ENCODE measurements around the gene BACH1. TPM values are rescaled to one million over a fixed set of nuclear protein-coding genes. Genes with fewer than 3 reads are reported as not detected.

Gene BACH1
- total and polyA plus RNA-seq, 7 donors, result 9.8 to 115 (median 48.3) TPM

- intact Hi-C loops (cut with DNase I), result no loop called here
- WGBS, 3 donors, result 92 to 94% (median 92%) methylated on average over 7 of the region's 7 CpGs
- TF ChIP-seq, protein P1, sequence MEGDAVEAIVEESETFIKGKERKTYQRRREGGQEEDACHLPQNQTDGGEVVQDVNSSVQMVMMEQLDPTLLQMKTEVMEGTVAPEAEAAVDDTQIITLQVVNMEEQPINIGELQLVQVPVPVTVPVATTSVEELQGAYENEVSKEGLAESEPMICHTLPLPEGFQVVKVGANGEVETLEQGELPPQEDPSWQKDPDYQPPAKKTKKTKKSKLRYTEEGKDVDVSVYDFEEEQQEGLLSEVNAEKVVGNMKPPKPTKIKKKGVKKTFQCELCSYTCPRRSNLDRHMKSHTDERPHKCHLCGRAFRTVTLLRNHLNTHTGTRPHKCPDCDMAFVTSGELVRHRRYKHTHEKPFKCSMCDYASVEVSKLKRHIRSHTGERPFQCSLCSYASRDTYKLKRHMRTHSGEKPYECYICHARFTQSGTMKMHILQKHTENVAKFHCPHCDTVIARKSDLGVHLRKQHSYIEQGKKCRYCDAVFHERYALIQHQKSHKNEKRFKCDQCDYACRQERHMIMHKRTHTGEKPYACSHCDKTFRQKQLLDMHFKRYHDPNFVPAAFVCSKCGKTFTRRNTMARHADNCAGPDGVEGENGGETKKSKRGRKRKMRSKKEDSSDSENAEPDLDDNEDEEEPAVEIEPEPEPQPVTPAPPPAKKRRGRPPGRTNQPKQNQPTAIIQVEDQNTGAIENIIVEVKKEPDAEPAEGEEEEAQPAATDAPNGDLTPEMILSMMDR (IDR thresholded peaks at IDR 0.05), result no peak
- no peak for DNase-seq
- no peak for ATAC-seq
- H3K4me1 ChIP-seq, result no peaks in the 10 kb centered on the region
- no peaks in the 10 kb centered on the region for H3K36me3 ChIP-seq (ENCODE audit: insufficient read depth in 1 of 2, low read depth in 1 of 2)
- no peak overlapping the region for H3K4me3 ChIP-seq
- no peaks in the 10 kb centered on the region for H3K9me3 ChIP-seq
- no peaks in the 10 kb centered on the region for H3K27me3 ChIP-seq (ENCODE audit: insufficient read depth in 3 of 3, low read length in 2 of 3)
- no peak overlapping the region for H3K27ac ChIP-seq
Measured at GRCh38 chr21:29261555-29262540, 36.9 kb upstream of the BACH1 start.

GRCh38 chr21:29264721-29265120, 34.0 kb upstream of the BACH1 start:
- Histone ChIP-seq H3K9me3 (no peaks in the 10 kb centered on the region), H3K4me3 (no peak overlapping the region), H3K4me1 (no peaks in the 10 kb centered on the region), H3K36me3 (ENCODE audit: insufficient read depth in 1 of 2, low read depth in 1 of 2) (no peaks in the 10 kb centered on the region), H3K27ac (no peak overlapping the region), H3K27me3 (ENCODE audit: insufficient read depth in 3 of 3, low read length in 2 of 3) (no peaks in the 10 kb centered on the region)
- ATAC-seq, result no peak
- TF ChIP-seq, protein P1 (IDR thresholded peaks at IDR 0.05), result no peak
- no peak for DNase-seq
- 38 to 50% (median 47%) methylated on average over 1 of the region's 1 CpG for WGBS, 3 donors
- intact Hi-C loops (cut with DNase I), result no loop called here

- Histone ChIP-seq H3K27me3 (ENCODE audit: insufficient read depth in 3 of 3, low read length in 2 of 3) (no peaks in the 10 kb centered on the region), H3K27ac (no peak overlapping the region), H3K4me3 (no peak overlapping the region), H3K4me1 (no peaks in the 10 kb centered on the region), H3K36me3 (ENCODE audit: insufficient read depth in 1 of 2, low read depth in 1 of 2) (no peaks in the 10 kb centered on the region), H3K9me3 (no peaks in the 10 kb centered on the region)
- WGBS, 3 donors, result 76 to 79% (median 77%) methylated on average over 6 of the region's 6 CpGs
- intact Hi-C loops (cut with DNase I), result no loop called here
- TF ChIP-seq, protein P1 (IDR thresholded peaks at IDR 0.05), result no peak
- no peak for DNase-seq
- no peak for ATAC-seq
Measured at GRCh38 chr21:29265690-29266479, 32.8 kb upstream of the BACH1 start.

DNA sequence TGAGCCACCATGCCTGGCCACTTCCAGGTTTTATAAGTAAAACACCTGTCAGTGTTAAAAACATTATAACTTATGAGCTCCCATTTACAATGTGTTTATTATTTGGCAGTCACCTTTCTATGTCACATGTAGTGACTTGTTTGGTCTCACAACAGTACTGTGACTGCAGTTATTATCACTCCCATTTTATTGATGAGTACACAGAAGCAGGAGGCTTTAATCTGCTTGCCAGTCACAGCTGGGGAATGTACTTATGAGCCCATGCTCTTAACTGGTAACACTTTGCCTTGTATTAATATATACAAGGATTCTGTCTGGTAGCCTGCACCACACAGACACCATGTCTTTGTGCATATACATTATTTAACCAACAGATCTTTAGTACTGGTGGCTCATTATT, 31.1 kb upstream of the BACH1 start:
- Histone ChIP-seq H3K4me3 (no peak overlapping the region), H3K27ac (no peak overlapping the region), H3K36me3 (ENCODE audit: insufficient read depth in 1 of 2, low read depth in 1 of 2) (no peaks in the 10 kb centered on the region), H3K9me3 (no peaks in the 10 kb centered on the region), H3K27me3 (ENCODE audit: insufficient read depth in 3 of 3, low read length in 2 of 3) (no peaks in the 10 kb centered on the region), H3K4me1 (no peaks in the 10 kb centered on the region)
- intact Hi-C loops (cut with DNase I), result no loop called here
- DNase-seq (no peak), ATAC-seq (no peak)
- TF ChIP-seq, protein P1 (IDR thresholded peaks at IDR 0.05), result no peak
